Measurements from ENCODE around the gene SHROOM2.

Gene SHROOM2

GRCh38 chrX:9775930-9776329 lies 10.3 kb upstream of the SHROOM2 start:
- H3K27ac ChIP-seq (ENCODE audit: extremely low read depth, low read depth, low read length), result no peak overlapping the region
- no peak overlapping the region for H3K4me3 ChIP-seq (ENCODE audit: low read depth, low read length)
- TF ChIP-seq ZBTB7A (tag by site-specific recombination; IDR thresholded peaks at IDR 0.05; ENCODE audit: low read depth), result no peak
- TF ChIP-seq ZSCAN23 (tag by site-specific recombination; IDR thresholded peaks at IDR 0.05), result no peak
- no peaks in the 10 kb centered on the region for H3K4me1 ChIP-seq (ENCODE audit: control insufficient read depth, insufficient read depth, low read length)
- no peaks in the 10 kb centered on the region for H3K9me3 ChIP-seq (ENCODE audit: control insufficient read depth, insufficient read depth, low read depth, low read length)
- ChIA-PET CTCF (no interaction called here), POLR2A (no interaction called here)
- no peaks in the 10 kb centered on the region for H3K36me3 ChIP-seq (ENCODE audit: control insufficient read depth in 2 of 2, insufficient read depth in 1 of 2, low read length in 2 of 2)

GRCh38 chrX:9781941-9782340 lies 4.3 kb upstream of the SHROOM2 start:
- no peak overlapping the region for H3K27ac ChIP-seq (ENCODE audit: extremely low read depth, low read depth, low read length)
- ChIA-PET POLR2A (no interaction called here), CTCF (no interaction called here)
- no peaks in the 10 kb centered on the region for H3K9me3 ChIP-seq (ENCODE audit: control insufficient read depth, insufficient read depth, low read depth, low read length)
- TF ChIP-seq ZNF48 (tag by site-specific recombination; IDR thresholded peaks at IDR 0.05) (no peak), ZNF548 (tag by site-specific recombination; IDR thresholded peaks at IDR 0.05) (no peak), ZNF585B (tag by site-specific recombination; IDR thresholded peaks at IDR 0.05) (no peak), ZNF747 (tag by site-specific recombination; IDR thresholded peaks at IDR 0.05) (no peak), ZNF24 (tag by site-specific recombination; IDR thresholded peaks at IDR 0.05) (no peak), ZNF248 (tag by site-specific recombination; IDR thresholded peaks at IDR 0.05) (no peak), ZNF10 (tag by site-specific recombination; IDR thresholded peaks at IDR 0.05) (no peak), ZNF138 (tag by site-specific recombination; IDR thresholded peaks at IDR 0.05; ENCODE audit: borderline replicate concordance) (no peak), ZNF404 (tag by site-specific recombination; IDR thresholded peaks at IDR 0.05) (no peak), ZNF174 (tag by site-specific recombination; IDR thresholded peaks at IDR 0.05) (no peak), ZBTB21 (tag by site-specific recombination; IDR thresholded peaks at IDR 0.05) (no peak), ZNF704 (tag by site-specific recombination; IDR thresholded peaks at IDR 0.05) (no peak), ZNF510 (tag by site-specific recombination; IDR thresholded peaks at IDR 0.05; ENCODE audit: insufficient replicate concordance) (no peak), ZNF426 (tag by site-specific recombination; IDR thresholded peaks at IDR 0.05) (no peak), ZNF184 (tag by site-specific recombination; IDR thresholded peaks at IDR 0.05) (no peak), SP2 (tag by site-specific recombination; IDR thresholded peaks at IDR 0.05) (no peak)
- TF ChIP-seq, protein P1, sequence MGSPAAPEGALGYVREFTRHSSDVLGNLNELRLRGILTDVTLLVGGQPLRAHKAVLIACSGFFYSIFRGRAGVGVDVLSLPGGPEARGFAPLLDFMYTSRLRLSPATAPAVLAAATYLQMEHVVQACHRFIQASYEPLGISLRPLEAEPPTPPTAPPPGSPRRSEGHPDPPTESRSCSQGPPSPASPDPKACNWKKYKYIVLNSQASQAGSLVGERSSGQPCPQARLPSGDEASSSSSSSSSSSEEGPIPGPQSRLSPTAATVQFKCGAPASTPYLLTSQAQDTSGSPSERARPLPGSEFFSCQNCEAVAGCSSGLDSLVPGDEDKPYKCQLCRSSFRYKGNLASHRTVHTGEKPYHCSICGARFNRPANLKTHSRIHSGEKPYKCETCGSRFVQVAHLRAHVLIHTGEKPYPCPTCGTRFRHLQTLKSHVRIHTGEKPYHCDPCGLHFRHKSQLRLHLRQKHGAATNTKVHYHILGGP (tag by site-specific recombination; IDR thresholded peaks at IDR 0.05), result no peak
- H3K36me3 ChIP-seq (ENCODE audit: control insufficient read depth in 2 of 2, insufficient read depth in 1 of 2, low read length in 2 of 2), result no peaks in the 10 kb centered on the region
- no peak overlapping the region for H3K4me3 ChIP-seq (ENCODE audit: low read depth, low read length)
- H3K4me1 ChIP-seq (ENCODE audit: control insufficient read depth, insufficient read depth, low read length), result no peaks in the 10 kb centered on the region

- CTCF ChIA-PET, result no interaction called here
- Histone ChIP-seq H3K9me3 (ENCODE audit: control insufficient read depth, insufficient read depth, low read depth, low read length) (no peaks in the 10 kb centered on the region), H3K4me3 (ENCODE audit: low read depth, low read length) (no peak overlapping the region), H3K36me3 (ENCODE audit: control insufficient read depth in 2 of 2, insufficient read depth in 1 of 2, low read length in 2 of 2) (no peaks in the 10 kb centered on the region), H3K27ac (ENCODE audit: extremely low read depth, low read depth, low read length) (no peak overlapping the region), H3K4me1 (ENCODE audit: control insufficient read depth, insufficient read depth, low read length) (no peaks in the 10 kb centered on the region)
- POLR2A ChIA-PET, result no interaction called here
- TF ChIP-seq ZNF629 (tag by site-specific recombination; IDR thresholded peaks at IDR 0.05) (no peak), ZNF658 (tag by site-specific recombination; IDR thresholded peaks at IDR 0.05) (no peak), GLI4 (tag by site-specific recombination; IDR thresholded peaks at IDR 0.05) (no peak), ZNF510 (tag by site-specific recombination; IDR thresholded peaks at IDR 0.05; ENCODE audit: insufficient replicate concordance) (no peak), ZBTB8A (tag by site-specific recombination; IDR thresholded peaks at IDR 0.05) (no peak), ZBTB26 (tag by site-specific recombination; optimal IDR thresholded peaks at IDR 0.05) (no peak), ZNF146 (tag by site-specific recombination; IDR thresholded peaks at IDR 0.05) (no peak)
- TF ChIP-seq, protein P2, sequence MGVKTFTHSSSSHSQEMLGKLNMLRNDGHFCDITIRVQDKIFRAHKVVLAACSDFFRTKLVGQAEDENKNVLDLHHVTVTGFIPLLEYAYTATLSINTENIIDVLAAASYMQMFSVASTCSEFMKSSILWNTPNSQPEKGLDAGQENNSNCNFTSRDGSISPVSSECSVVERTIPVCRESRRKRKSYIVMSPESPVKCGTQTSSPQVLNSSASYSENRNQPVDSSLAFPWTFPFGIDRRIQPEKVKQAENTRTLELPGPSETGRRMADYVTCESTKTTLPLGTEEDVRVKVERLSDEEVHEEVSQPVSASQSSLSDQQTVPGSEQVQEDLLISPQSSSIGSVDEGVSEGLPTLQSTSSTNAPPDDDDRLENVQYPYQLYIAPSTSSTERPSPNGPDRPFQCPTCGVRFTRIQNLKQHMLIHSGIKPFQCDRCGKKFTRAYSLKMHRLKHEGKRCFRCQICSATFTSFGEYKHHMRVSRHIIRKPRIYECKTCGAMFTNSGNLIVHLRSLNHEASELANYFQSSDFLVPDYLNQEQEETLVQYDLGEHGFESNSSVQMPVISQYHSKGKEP (tag by site-specific recombination; IDR thresholded peaks at IDR 0.05), result no peak
- TF ChIP-seq, protein P3, sequence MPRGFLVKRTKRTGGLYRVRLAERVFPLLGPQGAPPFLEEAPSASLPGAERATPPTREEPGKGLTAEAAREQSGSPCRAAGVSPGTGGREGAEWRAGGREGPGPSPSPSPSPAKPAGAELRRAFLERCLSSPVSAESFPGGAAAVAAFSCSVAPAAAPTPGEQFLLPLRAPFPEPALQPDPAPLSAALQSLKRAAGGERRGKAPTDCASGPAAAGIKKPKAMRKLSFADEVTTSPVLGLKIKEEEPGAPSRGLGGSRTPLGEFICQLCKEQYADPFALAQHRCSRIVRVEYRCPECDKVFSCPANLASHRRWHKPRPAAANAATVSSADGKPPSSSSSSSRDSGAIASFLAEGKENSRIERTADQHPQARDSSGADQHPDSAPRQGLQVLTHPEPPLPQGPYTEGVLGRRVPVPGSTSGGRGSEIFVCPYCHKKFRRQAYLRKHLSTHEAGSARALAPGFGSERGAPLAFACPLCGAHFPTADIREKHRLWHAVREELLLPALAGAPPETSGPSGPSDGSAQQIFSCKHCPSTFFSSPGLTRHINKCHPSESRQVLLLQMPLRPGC (tag by site-specific recombination; IDR thresholded peaks at IDR 0.05), result no peak
Measured at GRCh38 chrX:9784332-9784731, 1.9 kb upstream of the SHROOM2 start.

Data from HEK293 (cell line).